Epithelial cell of esophagus (primary cell): ENCODE measurements around the gene OPN1MW.
"Not testable (repeated sequence)": the region's sequence is repeated elsewhere in the genome, so short reads cannot be mapped to it uniquely, and the experiment has no call there.

Experiments used
- DNase-seq: peaks from one replicate; pipeline ENCODE4 v3.0.0; 2010; ENCODE audit warnings: low read depth
- H3K4me3 ChIP-seq: 2 replicates; pipeline ENCODE4 v1.5.1; 2011; ENCODE audit warnings: mild to moderate bottlenecking, low read length, control low read depth
- TF ChIP-seq, protein P1 (sequence below): IDR thresholded peaks from 2 replicates; pipeline ENCODE4 v1.5.1; 2011; ENCODE audit warnings: low read depth, mild to moderate bottlenecking, low read length, control low read depth, inconsistent platforms; ENCODE audit not compliant: insufficient read depth; ENCODE audit errors: missing control alignments

OPN1MW gene

DNA sequence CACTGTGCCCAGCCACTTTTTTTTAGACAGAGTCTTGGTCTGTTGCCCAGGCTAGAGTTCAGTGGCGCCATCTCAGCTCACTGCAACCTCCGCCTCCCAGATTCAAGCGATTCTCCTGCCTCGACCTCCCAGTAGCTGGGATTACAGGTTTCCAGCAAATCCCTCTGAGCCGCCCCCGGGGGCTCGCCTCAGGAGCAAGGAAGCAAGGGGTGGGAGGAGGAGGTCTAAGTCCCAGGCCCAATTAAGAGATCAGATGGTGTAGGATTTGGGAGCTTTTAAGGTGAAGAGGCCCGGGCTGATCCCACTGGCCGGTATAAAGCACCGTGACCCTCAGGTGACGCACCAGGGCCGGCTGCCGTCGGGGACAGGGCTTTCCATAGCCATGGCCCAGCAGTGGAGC lies at the start of gene OPN1MW:
Gene OPN1MW, plus strand, starts transcription at position 301 of the 400 bp plus-strand sequence. Its CDS starts 82 bp downstream, at position 383.
- not testable (repeated sequence) for DNase-seq, H3K4me3 ChIP-seq

DNA sequence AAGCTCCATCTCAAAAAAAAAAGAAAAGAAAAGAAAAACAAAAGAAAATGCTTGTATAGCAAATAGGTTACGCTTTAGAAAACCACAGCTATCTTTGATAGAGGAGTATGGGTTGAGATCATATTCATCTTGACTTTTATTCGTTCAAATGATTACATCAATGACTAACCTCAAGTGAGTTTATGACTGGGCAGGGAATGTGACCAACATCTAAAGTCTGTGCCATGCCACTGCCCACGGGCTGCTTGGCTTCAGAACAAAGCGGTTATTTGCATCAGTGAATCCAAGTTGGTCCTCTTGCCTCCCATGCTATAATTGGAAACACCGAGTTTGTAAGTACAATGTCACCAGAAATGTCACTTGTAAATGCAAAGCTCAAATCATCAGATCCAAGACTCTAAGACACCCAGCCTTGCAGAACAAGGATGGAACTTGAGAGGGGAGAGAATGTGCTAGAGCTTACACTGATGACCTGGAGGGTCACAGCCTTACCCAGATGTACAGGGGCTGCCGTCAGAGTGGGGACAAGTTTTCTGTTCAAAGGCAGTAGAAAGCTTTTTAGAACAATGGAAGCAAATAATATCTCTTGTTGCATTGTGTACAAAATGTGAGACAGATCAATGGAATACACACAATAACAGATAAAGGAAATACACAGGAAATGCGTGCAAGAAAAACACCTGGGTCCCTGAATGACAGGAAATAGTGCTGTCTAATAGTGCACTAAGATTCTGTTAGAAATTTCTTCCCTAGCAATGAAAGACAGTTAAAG lies 46.8 kb upstream of the OPN1MW start:
- TF ChIP-seq, protein P1, sequence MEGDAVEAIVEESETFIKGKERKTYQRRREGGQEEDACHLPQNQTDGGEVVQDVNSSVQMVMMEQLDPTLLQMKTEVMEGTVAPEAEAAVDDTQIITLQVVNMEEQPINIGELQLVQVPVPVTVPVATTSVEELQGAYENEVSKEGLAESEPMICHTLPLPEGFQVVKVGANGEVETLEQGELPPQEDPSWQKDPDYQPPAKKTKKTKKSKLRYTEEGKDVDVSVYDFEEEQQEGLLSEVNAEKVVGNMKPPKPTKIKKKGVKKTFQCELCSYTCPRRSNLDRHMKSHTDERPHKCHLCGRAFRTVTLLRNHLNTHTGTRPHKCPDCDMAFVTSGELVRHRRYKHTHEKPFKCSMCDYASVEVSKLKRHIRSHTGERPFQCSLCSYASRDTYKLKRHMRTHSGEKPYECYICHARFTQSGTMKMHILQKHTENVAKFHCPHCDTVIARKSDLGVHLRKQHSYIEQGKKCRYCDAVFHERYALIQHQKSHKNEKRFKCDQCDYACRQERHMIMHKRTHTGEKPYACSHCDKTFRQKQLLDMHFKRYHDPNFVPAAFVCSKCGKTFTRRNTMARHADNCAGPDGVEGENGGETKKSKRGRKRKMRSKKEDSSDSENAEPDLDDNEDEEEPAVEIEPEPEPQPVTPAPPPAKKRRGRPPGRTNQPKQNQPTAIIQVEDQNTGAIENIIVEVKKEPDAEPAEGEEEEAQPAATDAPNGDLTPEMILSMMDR: no peak
- H3K4me3 ChIP-seq: no peak overlapping the region
- DNase-seq: no peak

DNA sequence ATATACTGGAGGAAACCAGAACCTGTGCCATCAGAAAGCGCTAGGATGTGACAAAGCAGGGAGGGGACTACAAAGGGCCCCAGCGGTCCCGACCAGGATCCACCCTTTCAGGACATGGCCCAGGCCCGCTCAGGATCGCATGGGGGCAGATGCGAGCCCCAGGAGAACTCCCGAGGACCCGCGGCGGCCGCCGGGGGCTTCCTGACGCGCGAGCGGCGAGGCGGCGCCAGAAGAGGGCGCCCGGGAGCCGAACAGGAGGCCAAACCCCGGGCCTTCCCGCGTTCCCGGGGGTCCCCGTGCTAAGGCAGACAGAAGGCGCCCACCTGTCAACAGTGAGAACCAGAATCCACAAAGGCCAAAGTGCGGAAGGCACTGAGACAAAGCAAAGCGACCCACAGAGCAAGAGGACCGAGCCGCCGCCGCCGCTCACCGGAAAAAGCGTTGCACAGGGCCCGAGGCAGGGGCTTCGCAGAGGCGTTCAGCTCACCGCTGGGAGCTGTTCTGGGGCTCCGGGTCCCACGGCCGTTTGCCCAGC lies 45.7 kb upstream of the OPN1MW start:
- TF ChIP-seq, protein P1: peak; percentile 39
- peak; percentile 33 for DNase-seq
- H3K4me3 ChIP-seq: peak overlapping the region; percentile 28

DNA sequence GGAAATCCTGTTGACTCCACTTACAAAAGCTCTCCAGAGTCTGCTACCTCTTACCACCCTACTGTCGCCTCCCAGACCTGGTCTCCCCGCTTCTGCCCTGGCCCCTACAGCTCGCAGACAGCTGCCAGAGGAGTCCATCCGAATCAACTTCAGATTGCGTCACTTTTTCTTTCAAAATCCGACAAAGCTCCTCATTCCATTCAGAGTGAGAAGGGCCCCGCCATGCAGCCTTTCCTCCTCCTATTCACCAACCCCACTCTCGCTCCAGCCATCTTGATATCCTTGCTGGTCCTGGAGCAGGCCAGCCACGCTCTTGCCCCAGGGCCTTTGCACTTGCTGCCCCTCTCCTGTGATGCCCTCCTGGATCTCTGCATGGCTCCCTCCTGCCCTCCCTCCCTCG lies 43.5 kb upstream of the OPN1MW start:
- no peak for DNase-seq
- TF ChIP-seq, protein P1: no peak
- no peak overlapping the region for H3K4me3 ChIP-seq

DNA sequence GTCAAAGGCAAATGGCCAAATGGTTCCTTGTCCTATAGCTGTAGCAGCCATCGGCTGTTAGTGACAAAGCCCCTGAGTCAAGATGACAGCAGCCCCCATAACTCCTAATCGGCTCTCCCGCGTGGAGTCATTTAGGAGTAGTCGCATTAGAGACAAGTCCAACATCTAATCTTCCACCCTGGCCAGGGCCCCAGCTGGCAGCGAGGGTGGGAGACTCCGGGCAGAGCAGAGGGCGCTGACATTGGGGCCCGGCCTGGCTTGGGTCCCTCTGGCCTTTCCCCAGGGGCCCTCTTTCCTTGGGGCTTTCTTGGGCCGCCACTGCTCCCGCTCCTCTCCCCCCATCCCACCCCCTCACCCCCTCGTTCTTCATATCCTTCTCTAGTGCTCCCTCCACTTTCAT lies 42.2 kb upstream of the OPN1MW start:
- no peak for DNase-seq
- TF ChIP-seq, protein P1: no peak
- no peak overlapping the region for H3K4me3 ChIP-seq

DNA sequence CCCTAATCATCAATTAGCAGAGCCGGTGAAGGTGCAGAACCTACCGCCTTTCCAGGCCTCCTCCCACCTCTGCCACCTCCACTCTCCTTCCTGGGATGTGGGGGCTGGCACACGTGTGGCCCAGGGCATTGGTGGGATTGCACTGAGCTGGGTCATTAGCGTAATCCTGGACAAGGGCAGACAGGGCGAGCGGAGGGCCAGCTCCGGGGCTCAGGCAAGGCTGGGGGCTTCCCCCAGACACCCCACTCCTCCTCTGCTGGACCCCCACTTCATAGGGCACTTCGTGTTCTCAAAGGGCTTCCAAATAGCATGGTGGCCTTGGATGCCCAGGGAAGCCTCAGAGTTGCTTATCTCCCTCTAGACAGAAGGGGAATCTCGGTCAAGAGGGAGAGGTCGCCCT lies 41.7 kb upstream of the OPN1MW start:
- TF ChIP-seq, protein P1: no peak
- H3K4me3 ChIP-seq: no peak overlapping the region
- no peak for DNase-seq

DNA sequence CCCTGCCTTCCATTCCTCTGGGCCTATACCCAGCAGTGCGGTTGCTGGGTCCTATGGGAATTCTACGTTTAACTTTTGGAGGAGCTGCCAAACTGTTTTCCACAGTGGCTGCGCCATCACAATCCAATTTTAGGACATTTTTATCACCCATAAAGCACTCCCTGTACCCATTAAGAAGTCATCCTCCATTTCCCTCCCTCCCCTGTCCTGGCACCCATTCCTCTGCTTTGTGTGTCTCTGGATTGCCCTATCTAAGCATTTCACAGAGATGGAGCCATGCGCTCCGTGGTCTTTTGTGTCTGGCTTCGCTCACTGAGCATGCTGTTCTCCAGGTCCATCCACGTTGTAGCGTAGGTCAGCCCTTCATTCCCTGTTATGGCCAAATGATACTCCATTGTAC lies 40.0 kb upstream of the OPN1MW start:
- DNase-seq: no peak
- TF ChIP-seq, protein P1: no peak
- no peak overlapping the region for H3K4me3 ChIP-seq
